ENCODE results near the gene ONECUT2. TPM values are rescaled to one million over a fixed set of nuclear protein-coding genes. Genes with fewer than 3 reads are reported as not detected.

ONECUT2 gene
- polyA plus RNA-seq, 1 of the 3 experiments (the other 2 are of a cell fraction), result 0.16 TPM

DNA sequence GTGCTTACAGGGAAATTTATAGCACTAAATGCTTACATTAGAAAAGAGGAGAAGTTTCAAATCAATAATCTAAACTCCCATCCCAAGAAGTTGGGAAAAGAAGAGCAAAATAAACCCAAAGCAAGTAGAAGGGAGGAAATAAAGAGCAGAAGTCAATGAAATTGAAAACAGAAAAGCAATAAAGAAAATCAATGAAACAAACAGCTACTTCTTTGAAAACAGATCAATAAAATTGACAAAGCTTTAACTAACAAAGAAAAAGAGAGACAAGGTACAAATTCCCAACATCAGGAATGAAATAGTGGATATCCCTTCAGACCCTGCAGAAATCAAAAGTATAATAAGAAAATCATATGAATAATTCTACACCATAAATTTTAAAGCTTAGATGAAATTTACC lies 25.5 kb upstream of the ONECUT2 start (continued):
- TF ChIP-seq, protein P1, sequence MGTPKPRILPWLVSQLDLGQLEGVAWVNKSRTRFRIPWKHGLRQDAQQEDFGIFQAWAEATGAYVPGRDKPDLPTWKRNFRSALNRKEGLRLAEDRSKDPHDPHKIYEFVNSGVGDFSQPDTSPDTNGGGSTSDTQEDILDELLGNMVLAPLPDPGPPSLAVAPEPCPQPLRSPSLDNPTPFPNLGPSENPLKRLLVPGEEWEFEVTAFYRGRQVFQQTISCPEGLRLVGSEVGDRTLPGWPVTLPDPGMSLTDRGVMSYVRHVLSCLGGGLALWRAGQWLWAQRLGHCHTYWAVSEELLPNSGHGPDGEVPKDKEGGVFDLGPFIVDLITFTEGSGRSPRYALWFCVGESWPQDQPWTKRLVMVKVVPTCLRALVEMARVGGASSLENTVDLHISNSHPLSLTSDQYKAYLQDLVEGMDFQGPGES (IDR thresholded peaks at IDR 0.05; ENCODE audit: low read depth, low read length), result no peak

DNA sequence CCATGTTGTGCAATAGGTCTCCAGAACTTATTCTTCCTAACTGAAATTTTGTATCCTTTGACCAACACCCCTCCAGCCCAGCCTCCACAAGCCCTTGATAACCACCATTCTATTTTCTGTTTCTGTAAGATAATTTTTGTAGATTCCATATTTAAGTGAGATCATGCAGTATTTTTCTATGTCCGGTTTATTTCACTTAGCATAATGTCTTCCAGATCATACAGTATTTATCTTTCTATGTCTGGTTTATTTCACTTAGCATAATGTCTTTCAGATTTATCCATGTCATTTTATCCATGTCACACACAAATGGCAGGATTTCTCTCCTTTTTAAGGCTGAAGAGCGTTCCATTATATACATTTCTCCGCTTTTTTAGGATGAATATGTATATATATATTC lies 24.4 kb upstream of the ONECUT2 start:
- POLR2A ChIA-PET, result no interaction called here
- CTCF ChIA-PET, result no interaction called here
- H3K4me1 ChIP-seq (ENCODE audit: control insufficient read depth in 1 of 2, insufficient read depth in 2 of 2, low read depth in 1 of 2, low read length in 1 of 2), result no peaks in the 10 kb centered on the region
- no peak overlapping the region for H3K4me3 ChIP-seq (ENCODE audit: low read depth in 2 of 2, low read length in 1 of 2)
- H3K27me3 ChIP-seq (ENCODE audit: insufficient read depth), result no peaks in the 10 kb centered on the region
- no peaks in the 10 kb centered on the region for H3K36me3 ChIP-seq (replicated peaks in 1 of 2; ENCODE audit: control insufficient read depth in 1 of 2, insufficient read depth in 2 of 2, low read length in 1 of 2)
- H3K9me3 ChIP-seq, result no peaks in the 10 kb centered on the region
- peak overlapping the region in 1 of 2 experiments; percentile 5; a peak in 1 of 4 replicates for H3K27ac ChIP-seq (ENCODE audit: low read depth in 2 of 2, low read length in 1 of 2)
- H3K4me2 ChIP-seq, result no peak overlapping the region
- H3F3A ChIP-seq (replicated peaks; ENCODE audit: insufficient read depth), result no peaks in the 10 kb centered on the region
- H2AFZ ChIP-seq (ENCODE audit: low read depth), result no peak overlapping the region
- H3K9me2 ChIP-seq, result no peaks in the 10 kb centered on the region
- DNase-seq, result peak; percentile 19
- 18% methylated on average over 3 of the region's 3 CpGs for WGBS (ENCODE audit: low lambda C conversion rate)
- H3K9ac ChIP-seq, result no peak overlapping the region
- H3K79me2 ChIP-seq (ENCODE audit: insufficient read depth), result no peaks in the 10 kb centered on the region
- no peaks in the 10 kb centered on the region for H4K20me1 ChIP-seq (ENCODE audit: insufficient read depth)
- TF ChIP-seq FOSL2 (IDR thresholded peaks at IDR 0.05; ENCODE audit: borderline replicate concordance, low read depth), result no peak
- no peak for TF ChIP-seq POLR2AphosphoS5 (IDR thresholded peaks at IDR 0.05; ENCODE audit: low read depth, low read length)
- TF ChIP-seq FOXJ3 (CRISPR knock-in tag; IDR thresholded peaks at IDR 0.05), result no peak
- no peak for TF ChIP-seq EZH2phosphoT487 (IDR thresholded peaks at IDR 0.05; ENCODE audit: borderline replicate concordance, low read depth)
- TF ChIP-seq ELF1 (IDR thresholded peaks at IDR 0.05), result no peak
- TF ChIP-seq, protein P2, sequence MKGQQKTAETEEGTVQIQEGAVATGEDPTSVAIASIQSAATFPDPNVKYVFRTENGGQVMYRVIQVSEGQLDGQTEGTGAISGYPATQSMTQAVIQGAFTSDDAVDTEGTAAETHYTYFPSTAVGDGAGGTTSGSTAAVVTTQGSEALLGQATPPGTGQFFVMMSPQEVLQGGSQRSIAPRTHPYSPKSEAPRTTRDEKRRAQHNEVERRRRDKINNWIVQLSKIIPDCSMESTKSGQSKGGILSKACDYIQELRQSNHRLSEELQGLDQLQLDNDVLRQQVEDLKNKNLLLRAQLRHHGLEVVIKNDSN (IDR thresholded peaks at IDR 0.05; ENCODE audit: borderline replicate concordance, low read depth), result no peak
- no peak for TF ChIP-seq YY1 (IDR thresholded peaks at IDR 0.05; ENCODE audit: low read depth)
- TF ChIP-seq MXI1 (IDR thresholded peaks at IDR 0.05; ENCODE audit: low read depth, low read length), result no peak
- TF ChIP-seq JUND (IDR thresholded peaks at IDR 0.05), result no peak
- 0 out of 2 replicates have a peak, but pooled peaks have one; percentile 12 for TF ChIP-seq RCOR1 (IDR thresholded peaks at IDR 0.05; ENCODE audit: low read length)
- peak; percentile 73 for TF ChIP-seq GATA2 (CRISPR knock-in tag; IDR thresholded peaks at IDR 0.05)
- TF ChIP-seq, protein P3, sequence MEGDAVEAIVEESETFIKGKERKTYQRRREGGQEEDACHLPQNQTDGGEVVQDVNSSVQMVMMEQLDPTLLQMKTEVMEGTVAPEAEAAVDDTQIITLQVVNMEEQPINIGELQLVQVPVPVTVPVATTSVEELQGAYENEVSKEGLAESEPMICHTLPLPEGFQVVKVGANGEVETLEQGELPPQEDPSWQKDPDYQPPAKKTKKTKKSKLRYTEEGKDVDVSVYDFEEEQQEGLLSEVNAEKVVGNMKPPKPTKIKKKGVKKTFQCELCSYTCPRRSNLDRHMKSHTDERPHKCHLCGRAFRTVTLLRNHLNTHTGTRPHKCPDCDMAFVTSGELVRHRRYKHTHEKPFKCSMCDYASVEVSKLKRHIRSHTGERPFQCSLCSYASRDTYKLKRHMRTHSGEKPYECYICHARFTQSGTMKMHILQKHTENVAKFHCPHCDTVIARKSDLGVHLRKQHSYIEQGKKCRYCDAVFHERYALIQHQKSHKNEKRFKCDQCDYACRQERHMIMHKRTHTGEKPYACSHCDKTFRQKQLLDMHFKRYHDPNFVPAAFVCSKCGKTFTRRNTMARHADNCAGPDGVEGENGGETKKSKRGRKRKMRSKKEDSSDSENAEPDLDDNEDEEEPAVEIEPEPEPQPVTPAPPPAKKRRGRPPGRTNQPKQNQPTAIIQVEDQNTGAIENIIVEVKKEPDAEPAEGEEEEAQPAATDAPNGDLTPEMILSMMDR (IDR thresholded peaks at IDR 0.05), result no peak
- TF ChIP-seq, protein P4, sequence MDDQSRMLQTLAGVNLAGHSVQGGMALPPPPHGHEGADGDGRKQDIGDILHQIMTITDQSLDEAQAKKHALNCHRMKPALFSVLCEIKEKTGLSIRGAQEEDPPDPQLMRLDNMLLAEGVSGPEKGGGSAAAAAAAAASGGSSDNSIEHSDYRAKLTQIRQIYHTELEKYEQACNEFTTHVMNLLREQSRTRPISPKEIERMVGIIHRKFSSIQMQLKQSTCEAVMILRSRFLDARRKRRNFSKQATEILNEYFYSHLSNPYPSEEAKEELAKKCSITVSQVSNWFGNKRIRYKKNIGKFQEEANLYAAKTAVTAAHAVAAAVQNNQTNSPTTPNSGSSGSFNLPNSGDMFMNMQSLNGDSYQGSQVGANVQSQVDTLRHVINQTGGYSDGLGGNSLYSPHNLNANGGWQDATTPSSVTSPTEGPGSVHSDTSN (IDR thresholded peaks at IDR 0.05), result no peak
- peak; percentile 28 for TF ChIP-seq CHD2 (IDR thresholded peaks at IDR 0.05; ENCODE audit: low read length, partially characterized antibody)
- TF ChIP-seq FOXM1 (IDR thresholded peaks at IDR 0.05; ENCODE audit: low read depth), result no peak
- peak; percentile 31; the same call in 1 of the 2 replicates for TF ChIP-seq TCF12 (IDR thresholded peaks at IDR 0.05)
- no peak for TF ChIP-seq SIN3A (IDR thresholded peaks at IDR 0.05; ENCODE audit: borderline replicate concordance, low read depth, low read length)
- peak in 1 of 2 experiments; percentile 82; a peak in 2 of 4 replicates for TF ChIP-seq EP300 (IDR thresholded peaks at IDR 0.05; ENCODE audit: borderline replicate concordance in 1 of 2, low read depth in 1 of 2, low read length in 1 of 2)

Measured in SK-N-SH (cell line).